WTC11 (cell line): ENCODE results near the gene DAND5.

Source experiments
- ATF2 ChIP-seq: sonication (generic); formaldehyde crosslinking; IDR thresholded peaks from 2 replicates; pipeline ENCODE4 v1.8.1; 2022; ENCODE audit warnings: low read depth, missing genetic modification reagents, borderline replicate concordance
- CTCF ChIP-seq: fragments of 200-600 bp; IDR thresholded peaks from 2 replicates; pipeline ENCODE4 v1.8.0; 2022; ENCODE audit warnings: antibody characterized with exemption

DNA sequence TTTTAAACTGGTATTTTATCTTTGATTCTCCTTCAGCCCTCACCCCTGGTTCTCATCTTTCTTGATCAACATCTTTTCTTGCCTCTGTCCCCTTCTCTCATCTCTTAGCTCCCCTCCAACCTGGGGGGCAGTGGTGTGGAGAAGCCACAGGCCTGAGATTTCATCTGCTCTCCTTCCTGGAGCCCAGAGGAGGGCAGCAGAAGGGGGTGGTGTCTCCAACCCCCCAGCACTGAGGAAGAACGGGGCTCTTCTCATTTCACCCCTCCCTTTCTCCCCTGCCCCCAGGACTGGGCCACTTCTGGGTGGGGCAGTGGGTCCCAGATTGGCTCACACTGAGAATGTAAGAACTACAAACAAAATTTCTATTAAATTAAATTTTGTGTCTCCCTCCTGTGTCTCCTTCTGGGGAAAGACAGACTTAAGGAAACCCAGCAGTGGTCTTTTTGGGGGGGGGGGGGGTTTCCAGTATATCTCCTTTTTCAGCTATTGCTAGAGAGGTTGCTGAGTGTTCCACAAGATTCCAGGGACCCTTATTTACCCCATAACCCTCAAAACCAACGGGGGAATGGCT, 25.2 kb upstream of the DAND5 start:
- TF ChIP-seq ATF2 (CRISPR knock-in tag) (no peak), CTCF (no peak)
